Upper lobe of left lung (tissue), 4 donors: ENCODE data around the gene RGS19.

Source experiments
- CTCF ChIP-seq, 6 experiments: fragments of 450-650 bp in 4 of 6; fragments of 200-600 bp in 2 of 6; sonication (generic) in 2 of 6; IDR thresholded peaks; one replicate each; pipeline ENCODE4 v1.5.1; 2016 to 2019; ENCODE audit warnings: antibody characterized with exemption in 6 of 6
- POLR2A ChIP-seq, 4 donors: fragments of 450-650 bp; IDR thresholded peaks; one replicate each; pipeline ENCODE4 v1.5.1; 2016 to 2017; ENCODE audit warnings: antibody characterized with exemption in 4 of 4, mild to moderate bottlenecking in 2 of 4

- TF ChIP-seq POLR2A (IDR thresholded peaks at IDR 0.05) (no peak), CTCF (IDR thresholded peaks at IDR 0.05) (no peak)
Observed at GRCh38 chr20:64068386-64069208, 10.7 kb downstream of the RGS19 start.
